ENCODE results near the gene IL12RB1. TPM values are rescaled to one million over a fixed set of nuclear protein-coding genes. Genes with fewer than 3 reads are reported as not detected.

The IL12RB1 gene
- total and polyA plus RNA-seq, 10 of the 15 experiments (the other 5 are each of a cell fraction or from before 2014, with no cell fraction given), result 2.8 to 29.9 (median 17.6) TPM

DNA sequence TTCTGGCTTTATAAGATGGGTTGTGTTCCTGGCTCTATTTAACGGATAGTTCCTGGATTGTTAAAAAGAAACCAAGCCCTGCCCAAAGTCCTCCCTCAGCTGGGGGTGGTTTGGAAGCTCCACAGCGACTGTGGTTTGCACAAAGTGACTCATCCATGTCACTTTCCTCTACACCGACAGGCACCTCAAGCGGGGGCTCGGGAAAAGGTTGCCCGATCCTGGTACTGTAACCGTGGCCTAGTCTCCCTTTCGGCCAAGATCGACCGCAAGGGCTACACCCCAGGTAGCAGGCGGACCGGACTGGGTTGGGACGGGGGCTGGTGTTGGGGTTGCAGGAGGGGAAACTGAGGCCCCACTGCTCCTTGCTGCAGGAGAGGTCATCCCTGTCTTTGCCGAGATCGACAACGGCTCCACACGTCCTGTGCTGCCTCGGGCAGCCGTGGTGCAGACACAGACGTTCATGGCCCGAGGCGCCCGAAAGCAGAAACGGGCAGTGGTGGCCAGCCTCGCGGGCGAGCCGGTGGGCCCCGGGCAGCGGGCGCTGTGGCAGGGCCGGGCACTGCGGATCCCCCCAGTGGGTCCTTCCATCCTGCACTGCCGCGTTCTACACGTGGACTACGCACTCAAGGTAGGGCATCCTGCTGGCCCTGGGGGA, 77.2 kb downstream of the IL12RB1 start:
- POLR2A ChIA-PET, result no interaction called here
- Histone ChIP-seq H3K79me2 (ENCODE audit: control insufficient read depth, insufficient read depth, low read length) (no peaks in the 10 kb centered on the region), H3K27me3 (replicated peaks in 1 of 2; ENCODE audit: control insufficient read depth in 2 of 2, insufficient read depth in 2 of 2, low read length in 1 of 2) (no peaks in the 10 kb centered on the region), H3K4me2 (ENCODE audit: control insufficient read depth, insufficient read depth) (no peak overlapping the region), H3K36me3 (ENCODE audit: control insufficient read depth in 2 of 2, insufficient read depth in 2 of 2, low read length in 1 of 2) (peaks cover 7 to 14% of the 10 kb centered on the region in 2 experiments), H4K20me1 (ENCODE audit: control insufficient read depth, insufficient read depth) (no peaks in the 10 kb centered on the region), H3K4me1 (ENCODE audit: control insufficient read depth, insufficient read depth, low read length) (peaks cover 18% of the 10 kb centered on the region), H3K9ac (ENCODE audit: control insufficient read depth, insufficient read depth, low read length) (no peak overlapping the region), H3K4me3 (no peak overlapping the region), H2AFZ (ENCODE audit: control insufficient read depth, low read depth, low read length) (no peak overlapping the region), H3K9me3 (replicated peaks; ENCODE audit: control insufficient read depth, insufficient read depth, low read length) (no peaks in the 10 kb centered on the region), H3K27ac (ENCODE audit: control insufficient read depth, insufficient read depth) (no peak overlapping the region)
- in situ Hi-C loops (cut with MboI) (no loop called here), intact Hi-C loops (cut with micrococcal nuclease; ENCODE audit: unreplicated experiment) (no loop called here)
- FAIRE-seq, result no peak
- DNase-seq (ENCODE audit: low read depth, low spot score), result no peak
- CTCF ChIA-PET, result interaction anchor here (0.8 to 4.8 kb wide), 3 partner anchors 47 to 104 kb away, joined by 3 to 81 read pairs (median 19); no protein-coding TSS in a partner anchor
- no peak for ATAC-seq
- RAD21 ChIA-PET (ENCODE audit: unreplicated experiment), result interaction anchor here (1.2 to 2.0 kb wide), 2 partner anchors 13 to 183 kb away, joined by 3 to 6 read pairs; no protein-coding TSS in a partner anchor
- WGBS (ENCODE audit: insufficient coverage, insufficient replicate concordance, low lambda C conversion rate, missing lambda C conversion rate), result 96% methylated on average over 37 of the region's 37 CpGs
- SMC1A ChIA-PET (ENCODE audit: uncharacterized antibody, unreplicated experiment), result interaction anchor here (0.6 to 1.7 kb wide), 2 partner anchors 15 to 264 kb away, joined by 3 to 4 read pairs; no protein-coding TSS in a partner anchor
- BruUV-seq (replicated peaks), result no TSS peak
- no peak for TF ChIP-seq ATF3 (IDR thresholded peaks at IDR 0.05; ENCODE audit: borderline replicate concordance, extremely low read depth, low read depth, low read length)
- no peak for TF ChIP-seq CREB1 (IDR thresholded peaks at IDR 0.05; ENCODE audit: low read depth)
- no peak for TF ChIP-seq FOXM1 (IDR thresholded peaks at IDR 0.05; ENCODE audit: low read depth, low read length)
- TF ChIP-seq ZBTB40 (IDR thresholded peaks at IDR 0.05; ENCODE audit: borderline replicate concordance), result no peak
- TF ChIP-seq MYC (IDR thresholded peaks at IDR 0.05; ENCODE audit: insufficient read depth, insufficient read length, insufficient replicate concordance, low read length, severe bottlenecking), result no peak
- no peak for TF ChIP-seq ZBED1 (IDR thresholded peaks at IDR 0.05; ENCODE audit: borderline replicate concordance)
- TF ChIP-seq ZSCAN29 (IDR thresholded peaks at IDR 0.05), result no peak
- TF ChIP-seq SIN3A (IDR thresholded peaks at IDR 0.05; ENCODE audit: low read depth, low read length), result no peak
- TF ChIP-seq, protein P1, sequence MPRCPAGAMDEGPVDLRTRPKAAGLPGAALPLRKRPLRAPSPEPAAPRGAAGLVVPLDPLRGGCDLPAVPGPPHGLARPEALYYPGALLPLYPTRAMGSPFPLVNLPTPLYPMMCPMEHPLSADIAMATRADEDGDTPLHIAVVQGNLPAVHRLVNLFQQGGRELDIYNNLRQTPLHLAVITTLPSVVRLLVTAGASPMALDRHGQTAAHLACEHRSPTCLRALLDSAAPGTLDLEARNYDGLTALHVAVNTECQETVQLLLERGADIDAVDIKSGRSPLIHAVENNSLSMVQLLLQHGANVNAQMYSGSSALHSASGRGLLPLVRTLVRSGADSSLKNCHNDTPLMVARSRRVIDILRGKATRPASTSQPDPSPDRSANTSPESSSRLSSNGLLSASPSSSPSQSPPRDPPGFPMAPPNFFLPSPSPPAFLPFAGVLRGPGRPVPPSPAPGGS (IDR thresholded peaks at IDR 0.05; ENCODE audit: borderline replicate concordance, insufficient read depth, low read depth, low read length, poor library complexity, severe bottlenecking), result no peak
- TF ChIP-seq NRF1 (conservative IDR thresholded peaks at IDR 0.05; ENCODE audit: low read depth, low read length), result no peak
- TF ChIP-seq POU2F2 (IDR thresholded peaks at IDR 0.05; ENCODE audit: borderline replicate concordance, low read depth, low read length), result no peak

Measured in GM12878 (cell line).